GM23248 (cell line): Measurements from ENCODE around the gene ST6GAL1.

Experiments used
- EZH2 ChIP-seq: fragments of 200-600 bp; sonication (generic); IDR thresholded peaks from 2 replicates; pipeline ENCODE4 v1.6.1; 2018; ENCODE audit warnings: antibody characterized with exemption, mild to moderate bottlenecking; ENCODE audit not compliant: insufficient read depth, poor library complexity, severe bottlenecking
- EZH2phosphoT487 ChIP-seq: fragments of 200-600 bp; sonication (generic); IDR thresholded peaks from 2 replicates; pipeline ENCODE4 v1.6.1; 2018; ENCODE audit warnings: antibody characterized with exemption, moderate library complexity, mild to moderate bottlenecking, low read depth; ENCODE audit not compliant: insufficient read depth

GRCh38 chr3:187025254-187025655 lies 94.9 kb downstream of the ST6GAL1 start:
- TF ChIP-seq EZH2, result no peak
- TF ChIP-seq EZH2phosphoT487, result no peak
